ENCODE data around the gene CLMN.
"Not testable (repeated sequence)": the region's sequence is repeated elsewhere in the genome, so short reads cannot be mapped to it uniquely, and the experiment has no call there.

The CLMN gene

GRCh38 chr14:95141684-95142083, 178.0 kb downstream of the CLMN start:
- no peak for DNase-seq

- no peak for DNase-seq
Observed at GRCh38 chr14:95140060-95140858, 179.4 kb downstream of the CLMN start.

- no peak for DNase-seq
Observed at GRCh38 chr14:95138876-95139275, 180.8 kb downstream of the CLMN start.

GRCh38 chr14:95138455-95138854, 181.3 kb downstream of the CLMN start:
- not testable (repeated sequence) for DNase-seq

- peak in 3 of 56 donors; percentile 9 to 21 (median 10) for DNase-seq
Observed at GRCh38 chr14:95137804-95138167, 181.9 kb downstream of the CLMN start.

GRCh38 chr14:95137164-95137803, 182.4 kb downstream of the CLMN start:
- DNase-seq: no peak

- no peak for DNase-seq
Observed at GRCh38 chr14:95136631-95137030, 183.1 kb downstream of the CLMN start.

- no peak for DNase-seq
Observed at GRCh38 chr14:95134304-95134933, 185.3 kb downstream of the CLMN start.

- peak in 5 of 56 donors; percentile 16 to 32 (median 21) for DNase-seq
Observed at GRCh38 chr14:95133282-95133681, 186.4 kb downstream of the CLMN start.

- no peak for DNase-seq
Observed at GRCh38 chr14:95132760-95133159, 186.9 kb downstream of the CLMN start.
